Tibial nerve (tissue), 4 donors: ENCODE measurements around the gene LPA. TPM values are rescaled to one million over a fixed set of nuclear protein-coding genes. Genes with fewer than 3 reads are reported as not detected.
"Not testable (repeated sequence)": the region's sequence is repeated elsewhere in the genome, so short reads cannot be mapped to it uniquely, and the experiment has no call there.

ENCODE experiments used
- DNase-seq, 2 donors: peaks; one replicate each; pipeline ENCODE4 v3.0.0-alpha.2; 2019; ENCODE audit warnings: low spot score in 2 of 2
- H3K27ac ChIP-seq, 4 donors: fragments of 200-600 bp; sonication (generic) in 3 of 4; one replicate each; pipeline ENCODE4 v1.5.1; 2017 to 2019; ENCODE audit warnings: mild to moderate bottlenecking in 1 of 4
- H3K27me3 ChIP-seq, 2 donors: fragments of 200-600 bp; sonication (generic) in 1 of 2; one replicate each; pipeline versions ENCODE4 v1.5.1 to v1.6.0; 2017 to 2019
- H3K36me3 ChIP-seq, 3 donors: fragments of 200-600 bp; sonication (generic); one replicate each; pipeline ENCODE4 v1.5.1; 2018 to 2019
- H3K4me1 ChIP-seq, 4 donors: fragments of 200-600 bp; sonication (generic) in 3 of 4; one replicate each; pipeline ENCODE4 v1.5.1; 2017 to 2019
- H3K4me3 ChIP-seq, 4 donors: fragments of 200-600 bp; sonication (generic) in 3 of 4; one replicate each; pipeline ENCODE4 v1.5.1; 2017 to 2019; ENCODE audit warnings: mild to moderate bottlenecking in 1 of 4, moderate library complexity in 1 of 4
- H3K9me3 ChIP-seq, 4 donors: fragments of 200-600 bp; sonication (generic) in 3 of 4; one replicate each; pipeline ENCODE4 v1.5.1; 2017 to 2019
- EP300 ChIP-seq, 2 donors: sonication (generic); formaldehyde crosslinking; IDR thresholded peaks; one replicate each; pipeline ENCODE4 v1.6.1; 2017; ENCODE audit warnings: antibody characterized with exemption in 2 of 2, mild to moderate bottlenecking in 1 of 2
- POLR2A ChIP-seq, 2 donors: fragments of 450-650 bp; IDR thresholded peaks; one replicate each; pipeline ENCODE4 v1.6.1; 2017; ENCODE audit warnings: antibody characterized with exemption in 2 of 2, mild to moderate bottlenecking in 2 of 2, moderate library complexity in 2 of 2
- WGBS, 2 donors: methylation state at CpG; one replicate each; pipeline ENCODE4 v1.1.5; 2018; 5-methylcytosine and 5-hydroxymethylcytosine counted together
- total RNA-seq, 4 donors: library from RNA; depleted of rRNA; stranded (reverse); fragments of >200 nt; gene quantifications; one replicate each; pipeline ENCODE4 v1.1.0, GENCODE V29; 2016
- TF ChIP-seq, protein P1 (sequence below), 5 experiments: fragments of 200-600 bp in 3 of 5; fragments of 450-650 bp in 2 of 5; sonication (generic) in 3 of 5; IDR thresholded peaks; one replicate each; pipeline ENCODE4 v1.5.1; 2016 to 2019; ENCODE audit warnings: antibody characterized with exemption in 5 of 5, mild to moderate bottlenecking in 3 of 5, moderate library complexity in 2 of 5

The LPA gene, protein sequence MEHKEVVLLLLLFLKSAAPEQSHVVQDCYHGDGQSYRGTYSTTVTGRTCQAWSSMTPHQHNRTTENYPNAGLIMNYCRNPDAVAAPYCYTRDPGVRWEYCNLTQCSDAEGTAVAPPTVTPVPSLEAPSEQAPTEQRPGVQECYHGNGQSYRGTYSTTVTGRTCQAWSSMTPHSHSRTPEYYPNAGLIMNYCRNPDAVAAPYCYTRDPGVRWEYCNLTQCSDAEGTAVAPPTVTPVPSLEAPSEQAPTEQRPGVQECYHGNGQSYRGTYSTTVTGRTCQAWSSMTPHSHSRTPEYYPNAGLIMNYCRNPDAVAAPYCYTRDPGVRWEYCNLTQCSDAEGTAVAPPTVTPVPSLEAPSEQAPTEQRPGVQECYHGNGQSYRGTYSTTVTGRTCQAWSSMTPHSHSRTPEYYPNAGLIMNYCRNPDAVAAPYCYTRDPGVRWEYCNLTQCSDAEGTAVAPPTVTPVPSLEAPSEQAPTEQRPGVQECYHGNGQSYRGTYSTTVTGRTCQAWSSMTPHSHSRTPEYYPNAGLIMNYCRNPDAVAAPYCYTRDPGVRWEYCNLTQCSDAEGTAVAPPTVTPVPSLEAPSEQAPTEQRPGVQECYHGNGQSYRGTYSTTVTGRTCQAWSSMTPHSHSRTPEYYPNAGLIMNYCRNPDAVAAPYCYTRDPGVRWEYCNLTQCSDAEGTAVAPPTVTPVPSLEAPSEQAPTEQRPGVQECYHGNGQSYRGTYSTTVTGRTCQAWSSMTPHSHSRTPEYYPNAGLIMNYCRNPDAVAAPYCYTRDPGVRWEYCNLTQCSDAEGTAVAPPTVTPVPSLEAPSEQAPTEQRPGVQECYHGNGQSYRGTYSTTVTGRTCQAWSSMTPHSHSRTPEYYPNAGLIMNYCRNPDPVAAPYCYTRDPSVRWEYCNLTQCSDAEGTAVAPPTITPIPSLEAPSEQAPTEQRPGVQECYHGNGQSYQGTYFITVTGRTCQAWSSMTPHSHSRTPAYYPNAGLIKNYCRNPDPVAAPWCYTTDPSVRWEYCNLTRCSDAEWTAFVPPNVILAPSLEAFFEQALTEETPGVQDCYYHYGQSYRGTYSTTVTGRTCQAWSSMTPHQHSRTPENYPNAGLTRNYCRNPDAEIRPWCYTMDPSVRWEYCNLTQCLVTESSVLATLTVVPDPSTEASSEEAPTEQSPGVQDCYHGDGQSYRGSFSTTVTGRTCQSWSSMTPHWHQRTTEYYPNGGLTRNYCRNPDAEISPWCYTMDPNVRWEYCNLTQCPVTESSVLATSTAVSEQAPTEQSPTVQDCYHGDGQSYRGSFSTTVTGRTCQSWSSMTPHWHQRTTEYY (N-terminal part only)
- under 1 TPM in 3 of 4 donors, not detected in 1; 0.22 to 0.90 (median 0.42) TPM for total RNA-seq

DNA sequence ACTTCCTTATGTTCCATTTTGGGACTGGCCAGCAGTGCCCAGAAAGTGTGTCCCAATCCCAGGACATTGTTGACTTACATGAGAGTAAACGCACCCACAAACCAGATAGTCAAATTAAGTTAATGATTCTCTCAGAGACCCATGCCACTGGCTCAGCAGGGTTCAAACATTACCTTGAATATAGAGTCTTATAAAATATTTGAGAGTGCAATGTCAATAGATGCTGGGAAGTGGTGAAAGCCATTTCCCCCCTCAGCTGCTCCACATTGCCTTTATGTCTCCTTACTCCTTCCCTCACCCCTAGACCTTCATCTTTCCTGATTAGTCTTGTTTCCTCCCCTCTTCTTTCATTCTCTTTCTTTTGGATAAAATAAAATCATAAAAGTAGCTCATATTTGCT lies at the start of gene LPA:
TSS of gene LPA (minus strand) at position 78 of the 400 bp plus-strand sequence. CDS start at position 17, 61 bp downstream.
- DNase-seq, H3K4me3 ChIP-seq, H3K27me3 ChIP-seq, H3K4me1 ChIP-seq, H3K9me3 ChIP-seq, H3K36me3 ChIP-seq, H3K27ac ChIP-seq: not testable (repeated sequence)
- WGBS, 2 donors: 82 to 90% methylated on average over 1 of the region's 1 CpG

DNA sequence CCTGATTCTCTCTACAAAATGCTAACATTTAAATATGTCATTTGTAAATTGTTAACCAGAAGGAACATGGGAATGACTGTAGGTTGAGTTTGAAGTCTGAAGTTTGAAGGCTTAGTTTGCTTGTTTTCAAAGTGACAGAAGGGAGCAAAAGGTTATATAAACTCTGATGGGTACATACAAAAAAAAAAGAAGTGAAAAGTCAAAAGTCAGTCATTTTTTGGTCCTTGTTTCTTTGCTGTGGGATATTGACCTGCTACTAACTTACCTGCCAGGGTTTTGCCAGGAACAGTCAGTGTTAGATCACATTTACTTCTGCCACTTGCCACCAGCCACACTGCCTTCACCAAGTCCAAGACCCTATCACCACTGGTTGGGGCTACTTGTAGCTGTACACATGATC lies 44.9 kb upstream of the LPA start:
- H3K27me3 ChIP-seq, DNase-seq, H3K4me1 ChIP-seq, H3K36me3 ChIP-seq, H3K27ac ChIP-seq, H3K4me3 ChIP-seq, H3K9me3 ChIP-seq: not testable (repeated sequence)

DNA sequence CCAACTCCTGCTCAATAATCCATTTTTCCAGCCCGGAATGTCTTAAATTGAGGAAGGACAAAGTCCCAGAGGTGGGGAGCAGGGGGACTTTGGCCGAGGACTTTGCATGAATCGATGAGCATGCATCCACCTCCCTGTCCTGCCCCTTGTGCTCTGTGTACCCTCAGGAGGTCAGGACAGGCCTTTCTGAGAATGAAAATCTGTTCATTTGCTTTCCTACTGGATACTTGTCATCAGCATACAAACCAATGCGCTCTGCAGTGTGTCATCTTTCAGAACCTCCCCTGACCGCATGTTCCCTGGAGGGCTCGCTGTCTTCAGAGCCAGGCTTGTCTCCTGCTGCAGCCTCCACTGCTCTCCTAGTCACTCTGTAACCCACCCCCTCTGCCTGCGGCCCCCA lies 40.6 kb upstream of the LPA start:
- not testable (repeated sequence) for H3K27ac ChIP-seq, H3K9me3 ChIP-seq, DNase-seq, H3K4me3 ChIP-seq, H3K4me1 ChIP-seq, H3K27me3 ChIP-seq, H3K36me3 ChIP-seq
- 90% methylated on average over 7 of the region's 7 CpGs for WGBS, 2 donors

DNA sequence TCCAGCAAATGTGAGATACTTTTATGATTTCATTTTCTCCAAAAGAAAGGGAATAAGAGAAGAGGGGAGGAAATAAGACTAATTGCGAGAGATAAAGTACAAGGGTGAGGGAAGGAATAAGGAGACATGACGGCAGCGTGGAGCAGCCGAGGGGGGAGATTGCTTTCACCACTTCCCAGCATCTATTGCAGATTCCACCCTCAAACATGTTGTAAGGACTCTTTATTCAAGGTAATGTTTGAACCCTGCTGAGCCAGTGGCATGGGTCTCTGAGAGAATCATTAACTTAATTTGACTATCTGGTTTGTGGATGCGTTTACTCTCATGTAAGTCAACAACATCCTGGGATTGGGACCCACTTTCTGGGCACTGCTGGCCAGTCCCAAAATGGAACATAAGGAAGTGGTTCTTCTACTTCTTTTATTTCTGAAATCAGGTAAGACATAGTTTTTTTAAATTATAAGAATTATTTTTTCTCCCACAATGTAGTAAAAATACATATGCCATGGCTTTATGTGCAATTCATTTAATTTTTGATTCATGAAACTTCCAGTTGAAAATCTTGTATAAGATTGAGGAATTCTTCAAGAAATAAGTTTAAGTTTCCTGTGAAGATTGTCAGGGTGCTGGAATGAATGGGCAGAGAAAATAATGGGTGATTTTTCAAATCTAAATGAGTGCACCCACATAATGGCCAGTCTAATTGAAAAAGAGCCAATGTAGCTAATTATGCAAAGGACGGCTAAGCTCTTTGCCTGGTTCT lies 38.0 kb upstream of the LPA start, which contains the start of gene PLG:
TSS of gene PLG (plus strand) at position 327 of the 763 bp plus-strand sequence. CDS start at position 388, 61 bp downstream.
- not testable (repeated sequence) for DNase-seq, H3K4me1 ChIP-seq, H3K36me3 ChIP-seq, H3K27me3 ChIP-seq, H3K27ac ChIP-seq, H3K4me3 ChIP-seq, H3K9me3 ChIP-seq
- WGBS, 2 donors: 85 to 88% methylated on average over 6 of the region's 6 CpGs

DNA sequence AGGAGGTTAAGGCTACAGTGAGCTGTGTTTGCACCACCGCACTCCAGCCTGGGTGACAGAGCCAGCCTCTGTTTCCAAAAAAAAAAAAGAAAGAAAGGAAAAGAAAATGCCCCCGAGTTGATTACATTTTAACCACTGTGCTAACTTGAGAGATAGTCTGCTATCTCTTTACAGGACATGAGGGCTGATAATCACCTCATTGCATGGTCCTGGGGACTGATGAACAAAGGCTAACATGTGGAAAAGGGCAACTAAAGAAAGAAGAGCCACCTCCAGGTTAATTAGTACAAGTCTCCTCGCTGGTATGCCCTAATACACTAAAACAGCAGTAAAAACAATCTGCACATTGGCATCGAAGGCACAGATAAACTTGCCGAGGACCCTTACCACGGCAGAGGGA lies 33.8 kb upstream of the LPA start:
- H3K27me3 ChIP-seq: no peaks in the 10 kb centered on the region
- no peak for TF ChIP-seq POLR2A (IDR thresholded peaks at IDR 0.05)
- TF ChIP-seq, protein P1, sequence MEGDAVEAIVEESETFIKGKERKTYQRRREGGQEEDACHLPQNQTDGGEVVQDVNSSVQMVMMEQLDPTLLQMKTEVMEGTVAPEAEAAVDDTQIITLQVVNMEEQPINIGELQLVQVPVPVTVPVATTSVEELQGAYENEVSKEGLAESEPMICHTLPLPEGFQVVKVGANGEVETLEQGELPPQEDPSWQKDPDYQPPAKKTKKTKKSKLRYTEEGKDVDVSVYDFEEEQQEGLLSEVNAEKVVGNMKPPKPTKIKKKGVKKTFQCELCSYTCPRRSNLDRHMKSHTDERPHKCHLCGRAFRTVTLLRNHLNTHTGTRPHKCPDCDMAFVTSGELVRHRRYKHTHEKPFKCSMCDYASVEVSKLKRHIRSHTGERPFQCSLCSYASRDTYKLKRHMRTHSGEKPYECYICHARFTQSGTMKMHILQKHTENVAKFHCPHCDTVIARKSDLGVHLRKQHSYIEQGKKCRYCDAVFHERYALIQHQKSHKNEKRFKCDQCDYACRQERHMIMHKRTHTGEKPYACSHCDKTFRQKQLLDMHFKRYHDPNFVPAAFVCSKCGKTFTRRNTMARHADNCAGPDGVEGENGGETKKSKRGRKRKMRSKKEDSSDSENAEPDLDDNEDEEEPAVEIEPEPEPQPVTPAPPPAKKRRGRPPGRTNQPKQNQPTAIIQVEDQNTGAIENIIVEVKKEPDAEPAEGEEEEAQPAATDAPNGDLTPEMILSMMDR (IDR thresholded peaks at IDR 0.05): no peak
- TF ChIP-seq EP300 (IDR thresholded peaks at IDR 0.05): no peak
- WGBS, 2 donors: 80 to 83% methylated on average over 6 of the region's 6 CpGs
- no peaks in the 10 kb centered on the region for H3K36me3 ChIP-seq
- DNase-seq: no peak
- no peaks in the 10 kb centered on the region for H3K4me1 ChIP-seq
- no peaks in the 10 kb centered on the region for H3K9me3 ChIP-seq
- no peak overlapping the region for H3K4me3 ChIP-seq
- H3K27ac ChIP-seq: no peak overlapping the region

DNA sequence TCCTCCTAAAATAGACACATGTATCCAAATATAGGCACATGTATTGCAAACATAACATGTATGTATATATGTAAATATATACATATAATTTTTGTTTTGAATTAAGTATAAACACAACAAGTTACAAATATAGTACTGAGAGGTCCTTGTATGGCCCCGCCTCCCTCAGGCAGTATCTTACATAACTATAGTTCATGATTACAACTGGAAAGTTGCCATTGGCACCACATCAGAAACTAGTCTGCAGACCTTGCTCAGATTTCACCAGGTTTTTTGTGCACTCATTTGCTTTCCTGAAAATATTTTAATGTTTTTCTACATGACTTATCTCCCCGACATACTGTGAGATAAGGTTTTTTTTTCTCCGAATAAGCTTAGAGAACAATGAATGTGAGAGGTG lies 32.8 kb upstream of the LPA start:
- not testable (repeated sequence) for H3K27me3 ChIP-seq, H3K4me3 ChIP-seq, DNase-seq, H3K9me3 ChIP-seq, H3K4me1 ChIP-seq, H3K36me3 ChIP-seq, H3K27ac ChIP-seq
- 82 to 86% methylated on average over 3 of the region's 3 CpGs for WGBS, 2 donors

DNA sequence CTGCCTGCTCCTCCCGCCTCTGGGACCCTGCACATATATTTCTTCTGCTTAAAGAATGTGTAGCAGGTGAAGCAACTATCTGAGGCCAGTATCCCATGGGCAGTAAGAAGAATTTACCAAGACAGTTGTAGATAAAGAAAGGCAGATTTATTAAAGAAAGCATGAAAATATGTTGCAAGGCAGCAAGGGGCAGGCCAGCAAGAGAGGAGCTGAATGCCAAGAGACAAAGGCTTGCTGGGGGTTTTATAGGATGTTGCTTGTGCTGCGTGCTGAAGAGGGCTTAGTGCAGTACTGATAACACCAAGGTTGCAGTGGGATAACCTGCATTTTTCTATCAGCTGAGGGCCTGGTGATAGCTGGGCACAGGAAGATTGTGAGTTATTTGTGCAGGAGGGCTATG lies 31.5 kb upstream of the LPA start:
- H3K4me3 ChIP-seq, H3K4me1 ChIP-seq, H3K27ac ChIP-seq, H3K9me3 ChIP-seq, DNase-seq, H3K27me3 ChIP-seq, H3K36me3 ChIP-seq: not testable (repeated sequence)
- 77 to 81% methylated on average over 2 of the region's 2 CpGs for WGBS, 2 donors

DNA sequence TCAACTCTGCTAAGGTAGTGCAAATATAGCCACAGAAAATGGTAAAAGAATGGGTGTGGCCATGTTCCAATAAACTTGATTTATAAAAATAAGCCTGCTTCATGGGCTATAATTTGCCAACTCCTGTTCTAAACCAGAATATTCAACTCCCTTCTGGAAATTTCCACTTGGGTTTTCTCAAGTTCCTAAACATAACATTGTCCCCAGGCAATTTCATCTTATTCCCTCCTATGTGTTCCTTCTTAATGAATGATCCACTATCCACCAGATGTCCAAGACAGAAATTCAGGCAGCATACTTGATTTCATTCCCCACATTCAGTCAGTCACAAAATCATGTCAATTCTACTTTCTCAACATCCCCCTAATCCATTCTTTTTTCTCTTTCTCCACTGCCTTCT lies 30.9 kb upstream of the LPA start:
- H3K4me1 ChIP-seq, H3K27me3 ChIP-seq, H3K36me3 ChIP-seq, DNase-seq, H3K27ac ChIP-seq, H3K9me3 ChIP-seq, H3K4me3 ChIP-seq: not testable (repeated sequence)
